ENCODE results near the gene RHAG. TPM values are rescaled to one million over a fixed set of nuclear protein-coding genes. Genes with fewer than 3 reads are reported as not detected.
"Not testable (repeated sequence)": the region's sequence is repeated elsewhere in the genome, so short reads cannot be mapped to it uniquely, and the experiment has no call there.

Gene RHAG
- total RNA-seq, 1 experiment from 2014 or later: not detected

DNA sequence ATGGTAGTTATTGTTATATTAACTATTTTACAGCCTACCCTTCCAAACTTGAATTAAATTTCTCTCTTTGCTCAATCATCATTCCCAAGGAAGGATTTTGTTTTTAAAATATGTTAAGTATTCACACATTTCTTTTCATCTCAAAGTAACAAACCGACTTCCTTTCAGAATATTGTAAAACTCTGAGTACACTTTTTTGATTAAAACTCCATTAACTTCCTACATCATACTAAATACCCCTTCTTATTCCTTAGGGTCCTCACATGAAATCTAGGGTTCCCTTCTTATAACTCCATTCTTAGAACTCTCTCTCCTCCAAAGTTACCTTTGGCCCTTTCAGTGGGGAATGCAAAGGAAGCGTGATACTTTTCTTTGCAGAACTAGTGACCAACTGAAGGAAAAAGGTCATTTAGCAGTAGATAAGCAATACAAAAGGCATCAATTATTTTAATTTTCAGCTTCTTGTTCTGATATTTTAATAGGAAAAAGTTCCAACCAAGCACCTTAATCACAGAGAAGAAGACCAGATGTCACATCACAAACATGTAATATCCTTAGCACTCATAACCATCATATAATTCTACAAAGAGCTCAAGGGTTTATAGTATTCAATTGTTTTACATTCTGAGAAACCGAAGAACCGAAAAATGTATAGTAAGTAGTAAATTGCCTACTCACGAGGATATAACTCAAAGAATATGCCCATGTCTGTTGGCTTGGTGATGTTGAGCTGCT lies 494 bp downstream of the RHAG start:
- no peak for DNase-seq (ENCODE audit: low spot score)

DNA sequence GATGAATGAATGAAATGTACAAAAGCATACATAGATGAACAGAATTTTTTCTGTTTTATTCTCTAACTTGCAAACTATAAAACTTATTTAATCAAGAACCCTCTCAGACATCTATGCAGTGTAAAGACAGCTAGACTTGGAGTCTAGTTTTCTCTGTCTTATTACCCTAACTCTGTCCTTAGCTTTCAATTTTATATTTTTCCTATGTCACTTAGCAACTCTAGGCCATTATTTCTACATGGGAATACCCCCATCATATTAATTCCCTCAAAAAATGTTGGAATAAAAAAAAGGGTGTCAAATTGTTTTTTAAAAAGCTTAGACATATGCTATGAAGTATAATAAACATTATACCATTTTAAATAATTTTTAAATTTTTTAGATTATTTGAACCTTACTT lies 1.2 kb downstream of the RHAG start:
- DNase-seq (ENCODE audit: low spot score): no peak

DNA sequence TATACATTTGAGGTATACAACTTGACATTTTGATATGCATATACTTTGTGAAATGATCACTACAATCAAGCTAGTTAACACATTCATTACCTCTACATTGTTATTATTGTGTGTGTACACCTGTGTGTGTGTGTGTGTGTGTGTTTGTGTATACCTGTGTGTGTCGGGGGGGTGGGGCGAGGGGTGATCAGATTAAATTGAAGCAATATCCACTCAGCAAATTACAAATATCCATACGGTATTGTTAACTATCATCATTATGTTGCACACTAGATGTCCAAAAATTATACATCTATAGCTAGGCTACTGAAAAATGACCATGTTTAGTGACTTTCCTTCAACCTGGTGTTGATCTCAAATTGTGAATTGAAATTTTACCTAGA lies 1.8 kb downstream of the RHAG start:
- DNase-seq (ENCODE audit: low spot score): no peak

DNA sequence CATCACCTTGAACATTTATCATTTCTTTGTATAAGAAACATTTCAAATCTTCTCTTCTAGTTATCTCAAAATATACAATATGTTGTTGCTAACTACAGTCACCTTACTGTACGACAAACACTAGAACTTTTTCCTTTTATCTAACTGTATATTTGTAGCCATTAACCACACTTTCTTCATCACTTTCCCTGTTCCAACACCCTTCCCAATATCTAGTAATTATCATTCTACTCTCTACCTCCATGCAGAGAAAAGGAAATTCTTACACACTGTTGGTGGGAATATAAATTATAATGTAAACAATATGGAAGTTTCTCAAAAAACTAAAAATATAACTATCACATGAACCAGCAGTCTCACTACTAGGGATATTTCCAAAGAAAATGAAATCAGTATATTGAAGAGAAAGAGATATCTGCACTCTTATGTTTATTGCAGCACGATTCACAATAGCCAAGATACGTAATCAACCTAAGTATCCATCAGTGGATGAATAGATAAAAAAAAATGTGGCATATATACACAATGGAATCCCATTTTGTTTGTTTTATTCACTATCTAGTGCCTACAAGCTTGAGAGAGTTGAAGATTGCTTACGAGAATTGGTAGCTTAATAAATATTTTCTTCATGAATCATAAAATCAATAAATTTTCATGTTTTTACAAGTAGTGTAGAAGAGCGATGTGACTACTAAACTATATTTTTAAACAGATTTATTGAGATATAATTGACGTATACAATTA lies 2.4 kb downstream of the RHAG start:
- no peak for DNase-seq (ENCODE audit: low spot score)

DNA sequence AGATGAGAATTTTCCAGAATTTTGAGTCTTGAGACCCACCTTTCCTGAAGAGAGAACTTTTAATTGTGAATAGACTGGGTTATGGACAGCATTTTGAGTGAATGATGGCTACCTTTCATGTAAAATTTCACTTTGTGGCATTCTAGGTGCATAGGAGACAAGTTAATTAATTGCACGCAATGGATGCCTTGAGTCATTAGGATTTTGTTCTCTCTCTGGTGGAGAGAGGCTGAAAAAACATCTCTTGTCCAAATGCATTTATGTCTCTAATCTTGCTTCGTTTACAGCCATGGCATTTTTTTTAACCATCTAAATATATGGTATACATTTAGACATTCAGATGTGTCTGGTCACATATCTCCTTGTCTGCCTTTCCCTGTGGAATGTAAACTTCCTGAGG lies 3.1 kb downstream of the RHAG start:
- DNase-seq (ENCODE audit: low spot score): no peak

DNA sequence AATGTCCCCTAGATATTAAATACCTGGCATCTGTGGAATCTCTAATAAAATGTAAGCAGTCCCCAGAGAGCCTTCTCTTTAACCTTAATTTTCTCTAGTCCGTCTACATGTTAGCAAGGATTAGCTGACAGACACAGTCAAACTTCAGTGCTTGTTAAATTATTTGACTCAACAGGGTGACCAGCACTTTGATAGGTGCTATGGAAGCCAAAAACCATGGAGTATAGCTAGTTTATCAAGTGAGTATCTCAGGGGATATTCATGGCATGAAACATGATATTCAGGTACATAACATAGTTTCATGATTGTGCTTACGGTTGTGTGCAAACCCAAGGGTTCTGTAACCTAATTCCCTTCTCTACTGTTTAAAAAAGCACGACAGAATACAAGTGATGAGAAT lies 3.9 kb downstream of the RHAG start:
- no peak for DNase-seq (ENCODE audit: low spot score)

DNA sequence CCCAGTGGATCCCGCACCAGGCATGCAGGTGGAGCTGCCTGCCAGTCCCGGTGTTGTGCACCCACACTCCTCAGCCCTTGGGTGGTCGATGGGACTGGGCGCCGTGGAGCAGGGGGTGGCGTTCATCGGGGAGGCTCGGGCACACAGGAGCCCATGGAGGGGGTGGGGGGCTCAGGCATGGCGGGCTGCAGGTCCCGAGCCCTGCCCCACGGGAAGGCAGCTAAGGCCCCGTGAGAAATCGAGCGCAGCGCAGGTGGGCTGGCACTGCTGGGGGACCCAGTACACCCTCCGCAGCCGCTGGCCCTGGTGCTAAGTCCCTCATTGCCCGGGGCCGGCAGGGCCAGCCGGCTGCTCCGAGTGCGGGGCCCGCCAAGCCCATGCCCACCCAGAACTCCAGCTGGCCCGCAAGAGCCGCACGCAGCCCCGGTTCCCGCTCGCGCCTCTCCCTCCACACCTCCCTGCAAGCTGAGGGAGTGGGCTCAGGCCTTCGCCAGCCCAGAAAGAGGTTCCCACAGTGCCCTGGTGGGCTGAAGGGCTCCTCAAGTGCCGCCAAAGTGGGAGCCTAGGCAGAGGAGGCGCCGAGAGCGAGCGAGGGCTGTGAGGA lies 7.1 kb downstream of the RHAG start:
- not testable (repeated sequence) for DNase-seq (ENCODE audit: low spot score)

DNA sequence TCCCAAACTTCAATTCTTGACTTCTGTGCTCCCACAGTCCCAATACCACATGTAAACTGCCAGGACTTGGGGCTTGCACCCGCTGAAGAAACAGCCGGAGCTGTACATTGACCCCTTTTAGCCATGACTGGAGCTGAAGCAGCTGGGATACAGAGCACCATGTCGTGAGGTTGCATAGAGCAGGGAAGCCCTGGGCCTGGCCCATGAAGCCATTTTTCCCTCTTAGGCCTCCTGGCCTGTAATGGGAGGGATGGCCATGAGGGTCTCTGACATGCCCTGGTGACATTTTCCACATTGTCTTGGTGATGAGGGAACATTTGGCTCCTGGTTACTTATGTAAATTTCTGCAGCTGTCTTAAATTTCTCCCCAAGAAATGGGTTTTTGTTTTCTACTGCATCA lies 9.8 kb downstream of the RHAG start:
- DNase-seq (ENCODE audit: low spot score): no peak

DNA sequence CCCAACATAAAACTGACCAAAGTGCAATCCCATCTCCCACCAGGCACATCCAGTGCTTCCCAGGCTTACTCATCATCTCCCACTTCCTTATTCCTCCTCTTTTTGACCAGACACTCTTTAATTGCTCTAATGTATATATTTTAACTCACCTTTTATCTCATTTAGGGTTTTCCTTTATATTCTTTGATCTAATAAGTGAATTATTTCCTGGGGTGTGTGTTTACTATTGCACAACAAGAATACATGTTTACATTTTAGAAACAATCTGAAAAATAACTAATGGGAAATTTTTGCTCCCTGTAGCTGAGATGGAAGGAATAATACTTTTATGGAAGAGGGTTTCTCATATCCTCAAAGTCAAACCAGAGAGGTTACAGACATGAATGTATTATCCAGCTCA lies 18.4 kb downstream of the RHAG start:
- DNase-seq (ENCODE audit: low spot score): no peak

DNA sequence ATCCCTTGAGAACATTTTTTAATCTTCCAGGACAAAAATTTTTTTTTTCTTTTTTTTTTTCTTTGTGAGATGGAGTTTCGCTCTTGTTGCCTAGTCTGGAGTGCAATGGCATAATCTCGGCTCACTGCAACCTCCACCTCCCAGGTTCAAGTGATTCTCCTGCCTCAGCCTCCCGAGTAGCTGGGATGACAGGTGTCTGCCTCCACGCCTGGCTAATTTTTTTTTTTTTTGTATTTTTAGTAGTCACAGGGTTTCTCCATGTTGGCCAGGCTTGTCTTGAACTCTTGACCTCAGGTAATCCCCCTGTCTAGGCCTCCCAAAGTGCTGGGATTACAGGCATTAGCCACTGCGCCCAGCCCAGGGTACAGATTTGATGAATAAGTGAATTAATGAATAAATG lies 22.5 kb downstream of the RHAG start:
- DNase-seq (ENCODE audit: low spot score): not testable (repeated sequence)

DNA sequence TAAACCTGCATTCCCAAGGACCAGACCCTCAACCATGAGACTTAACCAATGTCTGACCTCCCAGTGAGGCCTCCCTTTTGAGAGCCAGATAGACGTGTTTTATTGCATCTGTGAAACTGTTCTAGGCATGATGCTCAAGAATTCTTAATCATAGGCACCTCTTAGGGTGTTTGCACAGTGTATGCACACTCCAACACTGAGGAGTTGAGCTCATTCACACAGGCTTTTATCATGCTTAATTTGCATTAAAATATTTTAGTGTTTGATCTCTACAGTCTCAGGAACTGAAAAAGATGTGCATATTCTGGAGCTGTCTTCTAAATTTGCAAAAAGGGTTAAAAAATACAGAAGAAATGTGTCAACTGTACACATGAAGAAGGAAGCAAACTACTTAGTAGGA lies 27.4 kb downstream of the RHAG start:
- no peak for DNase-seq (ENCODE audit: low spot score)

DNA sequence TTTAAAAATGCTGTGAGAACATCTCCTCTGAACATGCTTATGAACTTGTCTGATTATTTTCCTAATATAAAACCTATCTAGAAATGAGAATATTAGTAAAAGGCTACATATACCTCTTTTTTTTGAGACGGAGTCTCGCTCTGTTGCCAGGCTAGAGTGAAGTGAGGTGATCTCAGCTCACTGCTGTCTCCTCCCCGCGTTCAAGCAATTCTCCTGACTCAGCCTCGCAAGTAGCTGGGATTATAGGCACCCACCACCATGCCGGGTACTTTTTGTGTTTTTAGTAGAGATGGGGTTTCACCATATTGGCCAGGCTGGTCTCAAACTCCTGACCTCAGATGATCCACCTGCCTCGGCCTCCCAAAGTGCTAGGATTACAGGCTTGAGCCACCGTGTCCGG lies 28.4 kb downstream of the RHAG start:
- not testable (repeated sequence) for DNase-seq (ENCODE audit: low spot score)

DNA sequence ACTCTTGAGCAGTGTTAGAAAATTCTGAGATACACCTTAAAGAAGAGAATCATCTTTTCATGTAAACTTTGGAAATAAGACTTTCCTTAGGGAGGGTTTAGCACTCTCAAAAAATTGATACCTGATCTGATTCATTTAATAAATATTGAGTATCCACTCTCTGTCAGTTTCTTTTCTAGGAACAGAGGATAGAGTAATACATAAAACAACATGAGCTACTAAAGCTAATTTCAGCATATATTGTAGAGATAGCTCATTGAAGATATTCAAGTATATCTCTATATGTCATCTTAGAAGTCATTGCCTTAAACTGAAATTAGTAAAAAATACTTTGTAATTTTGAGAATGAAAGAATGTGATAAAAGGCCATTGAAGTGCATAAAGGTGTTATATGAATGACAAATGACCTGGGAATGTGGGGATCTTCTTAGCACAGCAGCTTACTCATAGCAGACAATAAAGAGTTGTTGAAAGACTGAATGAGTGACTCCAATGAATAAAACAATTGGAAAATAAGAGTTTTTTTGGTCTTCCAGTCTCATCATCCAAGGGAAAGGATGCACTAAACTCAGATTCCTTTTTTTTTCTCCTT lies 29.2 kb downstream of the RHAG start:
- no peak for DNase-seq (ENCODE audit: low spot score)

DNA sequence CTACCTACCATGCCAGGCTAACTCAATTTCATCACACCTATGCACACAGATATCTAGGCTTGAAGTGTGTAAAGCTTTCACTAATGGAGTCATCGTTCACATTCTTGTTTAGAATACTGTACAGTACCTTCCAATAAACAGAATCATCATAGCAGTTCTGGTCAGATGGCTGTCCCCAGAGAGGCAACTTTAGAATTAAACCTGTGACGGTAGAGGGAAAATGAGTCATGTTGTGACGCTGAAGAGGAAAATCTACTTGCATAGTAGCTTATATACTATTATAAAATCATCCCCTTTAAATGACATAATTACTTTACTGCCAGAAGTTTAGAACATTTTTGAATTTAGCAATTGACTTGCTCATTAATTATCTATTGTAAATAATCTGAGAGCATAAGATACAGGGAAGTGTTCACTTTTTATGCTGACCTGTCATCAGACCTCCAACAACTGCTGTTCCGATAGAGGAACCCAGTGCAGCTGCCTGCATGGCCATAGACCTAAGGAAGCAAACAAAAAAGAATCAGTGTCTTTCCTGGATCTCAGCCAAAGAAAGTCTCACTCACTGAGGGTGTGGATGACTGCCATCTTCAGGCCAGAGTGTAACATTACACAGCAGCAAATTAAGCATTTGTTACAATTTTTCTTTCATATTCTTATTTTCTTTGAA lies 29.8 kb downstream of the RHAG start:
- DNase-seq (ENCODE audit: low spot score): peak; percentile 84

DNA sequence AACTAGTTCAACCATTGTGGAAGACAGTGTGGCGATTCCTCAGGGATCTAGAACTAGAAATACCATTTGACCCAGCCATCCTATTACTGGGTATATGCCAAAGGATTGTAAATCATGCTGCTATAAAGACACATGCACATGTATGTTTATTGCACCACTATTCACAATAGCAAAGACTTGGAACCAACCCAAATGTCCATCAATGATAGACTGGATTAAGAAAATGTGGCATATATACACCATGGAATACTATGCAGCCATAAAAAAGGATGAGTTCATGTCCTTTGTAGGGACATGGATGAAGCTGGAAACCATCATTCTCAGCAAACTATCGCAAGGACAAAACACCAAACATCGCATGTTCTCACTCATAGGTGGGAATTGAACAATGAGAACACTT lies 32.6 kb downstream of the RHAG start:
- not testable (repeated sequence) for DNase-seq (ENCODE audit: low spot score)

DNA sequence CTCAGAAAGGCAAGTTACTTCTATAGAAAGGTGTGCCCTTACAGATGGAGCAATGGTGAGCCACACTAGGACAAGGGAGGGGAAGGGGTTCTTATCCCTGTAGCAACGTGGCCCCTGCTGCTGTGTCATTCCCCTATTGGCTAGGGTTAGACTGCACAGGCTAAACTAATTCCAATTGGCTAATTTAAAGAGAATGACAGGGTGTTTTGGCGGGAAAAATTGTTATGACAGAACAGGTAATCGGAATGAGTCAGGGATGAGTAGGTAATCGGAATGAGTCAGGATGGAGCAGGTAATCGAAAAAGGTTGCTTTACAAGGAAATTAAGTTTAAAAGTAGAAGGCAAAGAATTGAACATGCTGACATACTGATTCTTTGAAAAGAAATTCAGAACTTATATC lies 49.4 kb downstream of the RHAG start:
- DNase-seq (ENCODE audit: low spot score): not testable (repeated sequence)

DNA sequence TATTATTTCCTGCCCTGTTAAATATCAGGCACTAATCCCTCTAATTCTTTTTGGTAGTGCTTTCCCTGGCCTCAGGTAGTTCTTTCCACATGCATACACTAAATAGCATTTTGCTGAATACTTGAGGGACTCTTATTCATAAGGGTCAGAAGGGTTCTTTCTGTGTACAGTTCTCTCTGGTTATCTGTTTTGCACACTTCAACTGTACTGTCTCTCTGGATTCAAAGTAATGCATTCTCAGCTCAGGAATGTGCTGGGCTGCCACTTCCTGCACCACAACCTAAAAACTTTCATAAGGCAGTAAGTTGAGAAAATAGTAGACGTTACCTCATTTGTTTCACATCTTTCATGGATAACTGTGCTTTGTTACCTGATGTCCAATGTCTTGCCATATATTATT lies 54.1 kb downstream of the RHAG start:
- DNase-seq (ENCODE audit: low spot score): no peak

DNA sequence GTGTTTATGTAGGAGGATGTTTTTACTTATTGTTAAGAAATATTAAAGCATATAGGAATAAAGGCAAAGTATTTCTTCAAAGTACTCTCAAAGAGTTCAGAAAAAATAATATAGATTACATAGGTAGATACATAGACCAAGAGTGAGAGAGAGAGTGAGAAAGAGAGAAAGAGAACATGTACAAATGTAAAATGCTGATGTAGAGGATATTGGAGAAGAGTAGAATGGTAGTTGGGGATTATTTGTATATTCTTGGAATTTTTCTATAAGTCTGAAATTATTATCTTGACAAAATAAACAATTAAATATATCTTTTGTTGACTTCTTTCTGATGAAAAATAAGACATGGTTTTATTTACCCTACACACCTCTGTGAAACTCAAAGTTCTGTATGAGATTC lies 57.0 kb downstream of the RHAG start:
- no peak for DNase-seq (ENCODE audit: low spot score)

DNA sequence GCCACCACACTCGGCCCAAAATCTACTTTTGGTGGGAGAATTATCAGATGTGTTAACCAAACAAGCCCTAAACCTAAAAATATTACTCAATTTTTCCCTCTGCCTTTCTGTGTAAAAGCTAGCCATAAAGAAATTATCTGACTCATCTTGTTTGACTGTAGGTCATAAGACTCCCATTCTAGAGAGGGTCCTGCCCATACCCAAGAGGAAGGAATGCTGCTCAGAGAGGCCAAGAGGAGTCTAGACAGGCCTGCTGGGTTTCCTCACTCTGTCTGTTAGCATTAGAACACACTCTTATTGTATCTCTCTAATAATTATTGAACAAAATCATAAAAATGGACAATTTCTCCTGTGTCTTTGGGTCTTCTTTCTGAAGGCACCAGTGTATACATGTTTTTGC lies 60.0 kb downstream of the RHAG start:
- DNase-seq (ENCODE audit: low spot score): no peak

DNA sequence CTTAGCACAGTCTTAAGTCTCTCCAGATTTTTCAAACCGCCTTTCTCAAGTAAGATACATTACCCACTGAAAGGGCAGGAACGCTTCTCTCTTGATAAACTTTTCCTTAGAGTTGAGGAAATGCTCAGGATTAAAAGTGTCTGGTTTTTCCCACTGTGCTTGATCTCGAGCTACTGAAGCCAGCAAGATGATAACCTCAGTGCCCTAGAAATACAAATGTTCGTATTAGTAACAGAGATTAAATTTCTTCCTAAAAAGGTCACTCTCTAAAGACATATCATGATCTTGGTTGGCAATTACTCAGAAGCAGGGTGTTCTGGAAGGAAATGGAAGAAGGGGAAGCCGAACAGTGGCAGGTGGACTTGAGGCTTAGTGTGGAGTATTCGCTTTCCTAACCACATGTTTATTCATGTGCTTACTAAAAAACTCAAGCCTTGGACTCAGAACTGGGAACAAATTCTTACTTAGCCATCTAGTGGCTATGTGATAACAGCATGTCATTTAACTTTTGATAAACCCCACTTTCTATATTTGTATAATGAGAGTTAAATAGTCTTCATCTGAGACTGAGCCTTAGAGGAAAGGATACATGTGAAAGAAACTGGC lies 66.1 kb downstream of the RHAG start:
- peak; percentile 42 for DNase-seq (ENCODE audit: low spot score)

DNA sequence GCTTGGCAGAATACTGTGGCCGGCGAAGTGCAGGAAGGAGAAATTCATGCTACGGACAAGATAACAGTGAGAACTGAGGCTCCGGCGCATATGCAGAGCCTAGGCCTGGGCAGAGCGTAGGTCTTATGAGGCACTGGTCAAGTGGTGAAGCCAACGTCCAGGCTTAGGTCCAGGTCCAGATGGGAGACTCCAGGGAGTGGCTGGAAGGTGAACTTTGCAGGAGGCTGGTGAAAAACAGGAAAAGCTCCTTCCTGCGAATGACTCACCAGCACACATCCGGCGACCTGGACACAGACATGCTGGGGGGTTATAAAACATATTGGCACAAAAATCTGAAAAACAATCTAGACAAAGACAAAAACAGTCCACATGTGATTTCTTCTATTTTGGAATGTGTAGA lies 70.8 kb downstream of the RHAG start:
- DNase-seq (ENCODE audit: low spot score): peak; percentile 75

DNA sequence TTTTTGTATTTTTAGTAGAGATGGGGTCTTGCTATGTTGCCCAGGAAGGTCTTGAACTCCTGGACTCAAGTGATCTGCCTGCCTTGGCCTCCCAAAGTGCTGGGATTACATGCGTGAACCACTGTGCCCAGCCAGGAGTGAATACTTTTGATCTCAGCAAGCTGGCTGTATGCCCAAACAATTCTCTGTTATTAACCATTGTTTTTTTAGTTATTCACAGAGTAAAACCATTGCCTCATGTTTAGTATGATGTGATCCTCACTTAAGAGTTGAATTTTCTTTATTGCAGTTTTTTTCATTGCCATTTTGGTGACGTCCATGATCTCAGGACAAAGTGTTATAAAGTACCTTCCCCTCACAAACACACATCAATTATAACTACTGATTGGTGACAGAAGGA lies 71.4 kb downstream of the RHAG start:
- no peak for DNase-seq (ENCODE audit: low spot score)
